ENCODE measurements around the gene CCDC88B.

The CCDC88B gene

GRCh38 chr11:64379817-64380709 is 40.1 kb downstream of the CCDC88B start:
- DNase-seq (ENCODE audit: low read depth in 2 of 2, low spot score in 1 of 2): no peak

GRCh38 chr11:64381350-64381749 is 41.3 kb downstream of the CCDC88B start:
- DNase-seq (ENCODE audit: low read depth in 2 of 2, low spot score in 1 of 2): no peak

GRCh38 chr11:64382047-64382446 is 42.0 kb downstream of the CCDC88B start:
- no peak for DNase-seq (ENCODE audit: low read depth in 2 of 2, low spot score in 1 of 2)

- DNase-seq (ENCODE audit: low read depth in 2 of 2, low spot score in 1 of 2): no peak
Observed at GRCh38 chr11:64382586-64382985, 42.6 kb downstream of the CCDC88B start.

GRCh38 chr11:64383580-64383979 is 43.6 kb downstream of the CCDC88B start:
- no peak for DNase-seq (ENCODE audit: low read depth in 2 of 2, low spot score in 1 of 2)

- no peak for DNase-seq (ENCODE audit: low read depth in 2 of 2, low spot score in 1 of 2)
Observed at GRCh38 chr11:64384028-64384737, 44.2 kb downstream of the CCDC88B start.

- no peak for DNase-seq (ENCODE audit: low read depth in 2 of 2, low spot score in 1 of 2)
Observed at GRCh38 chr11:64384981-64385944, 45.3 kb downstream of the CCDC88B start.

GRCh38 chr11:64385945-64386704 is 46.1 kb downstream of the CCDC88B start:
- DNase-seq (ENCODE audit: low read depth in 2 of 2, low spot score in 1 of 2): no peak

- no peak for DNase-seq (ENCODE audit: low read depth in 2 of 2, low spot score in 1 of 2)
Observed at GRCh38 chr11:64387916-64388315, 47.9 kb downstream of the CCDC88B start.

- no peak for DNase-seq (ENCODE audit: low read depth in 2 of 2, low spot score in 1 of 2)
Observed at GRCh38 chr11:64388894-64389293, 48.9 kb downstream of the CCDC88B start.

- DNase-seq (ENCODE audit: low read depth in 2 of 2, low spot score in 1 of 2): no peak
Observed at GRCh38 chr11:64389851-64390250, 49.8 kb downstream of the CCDC88B start.

GRCh38 chr11:64390558-64390957 is 50.6 kb downstream of the CCDC88B start:
- DNase-seq (ENCODE audit: low read depth in 2 of 2, low spot score in 1 of 2): no peak

- DNase-seq (ENCODE audit: low read depth in 2 of 2, low spot score in 1 of 2): no peak
Observed at GRCh38 chr11:64391839-64392238, 51.8 kb downstream of the CCDC88B start.

GRCh38 chr11:64395545-64396078 is 55.6 kb downstream of the CCDC88B start:
- DNase-seq (ENCODE audit: low read depth in 2 of 2, low spot score in 1 of 2): no peak

GRCh38 chr11:64396079-64396591 is 56.1 kb downstream of the CCDC88B start:
- no peak for DNase-seq (ENCODE audit: low read depth in 2 of 2, low spot score in 1 of 2)

- DNase-seq (ENCODE audit: low read depth in 2 of 2, low spot score in 1 of 2): no peak
Observed at GRCh38 chr11:64400102-64400501, 60.1 kb downstream of the CCDC88B start.

- no peak for DNase-seq (ENCODE audit: low read depth in 2 of 2, low spot score in 1 of 2)
Observed at GRCh38 chr11:64400667-64401066, 60.7 kb downstream of the CCDC88B start.

- no peak for DNase-seq (ENCODE audit: low read depth in 2 of 2, low spot score in 1 of 2)
Observed at GRCh38 chr11:64401775-64402174, 61.8 kb downstream of the CCDC88B start.

GRCh38 chr11:64403106-64403505 is 63.1 kb downstream of the CCDC88B start:
- no peak for DNase-seq (ENCODE audit: low read depth in 2 of 2, low spot score in 1 of 2)
